Activated CD8-positive, alpha-beta memory T cell treated with anti-CD3 and anti-CD28 coated beads for 36 hours (primary cell): Measurements from ENCODE around the gene ARHGAP4. TPM values are rescaled to one million over a fixed set of nuclear protein-coding genes. Genes with fewer than 3 reads are reported as not detected.

Source experiments
- CTCF ChIA-PET: fragments of 350-600 bp; sonication (Branson Sonifier 250); formaldehyde crosslinking; loops from one replicate; lab custom pipeline; 2021; ENCODE audit warnings: antibody characterized with exemption; lab: Charles Lee
- POLR2A ChIA-PET: fragments of 350-600 bp; sonication (Branson Sonifier 250); formaldehyde crosslinking; loops from one replicate; lab custom pipeline; 2021; ENCODE audit warnings: antibody characterized with exemption; lab: Charles Lee
- total RNA-seq, 2 experiments: library from RNA; stranded (reverse); gene quantifications; one replicate each; pipeline ENCODE4 v1.2.3, GENCODE V29; 2021

The ARHGAP4 gene
- total RNA-seq, 2 experiments from 2014 or later: 112 to 113 TPM

DNA sequence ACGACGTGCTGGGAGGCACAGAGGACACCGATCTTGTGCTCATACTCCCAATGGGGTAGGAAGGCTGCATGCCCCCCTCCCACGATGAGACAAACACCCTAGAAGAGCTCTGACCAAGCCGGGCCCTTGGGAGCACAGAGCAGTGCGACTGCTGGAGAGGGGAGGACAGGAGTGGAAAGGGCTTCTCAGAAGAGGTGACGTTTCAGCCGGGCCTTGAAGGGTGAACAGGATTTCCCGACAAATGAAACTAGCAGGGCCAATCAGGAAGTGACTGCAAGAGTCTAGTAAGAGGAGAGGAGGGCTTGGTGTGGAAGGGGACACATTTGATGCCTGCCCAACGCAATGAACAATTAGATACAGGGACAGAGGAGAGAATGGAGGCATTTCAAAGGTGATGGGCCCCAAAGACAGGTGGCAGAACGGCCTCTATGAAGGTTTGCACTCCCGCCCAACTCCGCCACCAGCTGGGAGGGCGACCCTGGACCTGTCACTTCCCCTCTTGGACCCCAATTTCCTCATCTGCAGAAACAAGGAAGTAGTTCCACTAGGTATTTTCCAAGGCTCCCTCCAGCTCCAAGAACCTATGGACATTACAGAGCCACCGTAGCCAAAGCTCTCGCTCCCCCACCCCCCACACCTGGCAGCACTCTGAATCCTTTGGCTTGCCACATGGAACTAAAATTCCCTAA, 41.6 kb upstream of the ARHGAP4 start:
- CTCF ChIA-PET: interaction anchor here (0.6 to 2.9 kb wide), 4 partner anchors 15 to 63 kb away, joined by 3 to 14 read pairs (median 6); no protein-coding TSS in a partner anchor
- POLR2A ChIA-PET: interaction anchor here (0.6 to 1.4 kb wide), 6 partner anchors 8 to 89 kb away, joined by 3 to 5 read pairs (median 4); partner anchors contain the start of gene ARHGAP4

DNA sequence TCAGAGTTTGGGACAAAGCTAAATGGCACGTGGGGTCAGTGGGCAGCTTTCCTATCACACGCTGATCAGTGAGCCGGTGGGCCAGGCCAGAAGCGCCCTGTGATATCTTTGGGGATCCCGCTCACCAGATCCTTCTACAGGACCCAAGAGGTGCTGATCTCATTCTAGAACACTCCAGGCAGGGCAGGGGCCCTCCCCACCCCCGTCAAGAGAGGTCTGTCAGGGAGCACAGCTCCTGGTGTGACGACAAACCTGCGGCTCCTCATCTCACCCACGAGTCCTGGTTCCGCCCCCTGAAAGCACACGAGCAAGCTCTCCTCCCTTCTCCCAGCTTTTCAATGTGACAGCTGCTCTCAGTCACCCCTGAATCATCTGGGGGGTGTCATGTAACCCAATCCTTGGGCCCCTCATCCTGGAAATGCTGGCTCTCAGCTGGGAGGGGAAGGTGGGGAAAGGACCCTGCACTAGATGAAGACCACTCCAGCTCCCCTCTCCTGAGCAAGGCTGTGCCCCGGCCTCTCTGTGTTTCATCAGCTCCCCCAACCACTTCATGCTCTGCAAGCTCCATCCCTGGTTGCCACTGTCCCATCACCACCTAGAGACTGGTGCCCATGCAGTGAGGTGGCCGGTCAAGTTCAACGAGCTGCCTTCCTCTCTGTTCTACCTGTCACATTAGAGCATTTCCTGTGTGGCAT, 40.9 kb upstream of the ARHGAP4 start:
- ChIA-PET CTCF (interaction anchor here (0.6 to 2.9 kb wide), 5 partner anchors 15 to 64 kb away, joined by 3 to 14 read pairs (median 7); no protein-coding TSS in a partner anchor), POLR2A (interaction anchor here (0.7 to 1.3 kb wide), 4 partner anchors 14 to 46 kb away, joined by 4 to 5 read pairs (median 4); no protein-coding TSS in a partner anchor)

DNA sequence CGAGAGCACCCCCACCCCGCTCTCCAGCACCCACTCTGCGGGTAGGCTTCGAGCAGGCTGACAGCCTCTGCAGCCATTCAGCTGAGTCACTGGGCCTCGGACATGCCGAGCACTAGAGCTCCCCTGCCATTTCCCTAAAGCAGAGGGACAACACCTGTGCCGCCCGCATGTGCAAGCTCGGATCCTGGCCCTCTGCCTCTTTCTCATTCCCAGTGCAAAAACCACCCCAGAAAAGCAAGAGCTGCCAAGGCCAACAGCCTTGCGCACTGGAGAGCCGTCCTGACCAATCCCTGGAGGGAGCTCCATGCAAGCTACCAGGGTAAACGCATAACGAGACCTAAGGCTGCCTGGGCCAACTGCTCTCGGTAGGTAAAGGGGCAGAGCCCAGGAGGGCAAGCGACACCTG, 40.2 kb upstream of the ARHGAP4 start:
- CTCF ChIA-PET: interaction anchor here (1.0 to 2.9 kb wide), 4 partner anchors 14 to 47 kb away, joined by 4 to 14 read pairs (median 8); no protein-coding TSS in a partner anchor
- POLR2A ChIA-PET: interaction anchor here (0.7 to 1.3 kb wide), 3 partner anchors 22 to 41 kb away, joined by 3 to 5 read pairs (median 4); partner anchors contain the start of gene RENBP

DNA sequence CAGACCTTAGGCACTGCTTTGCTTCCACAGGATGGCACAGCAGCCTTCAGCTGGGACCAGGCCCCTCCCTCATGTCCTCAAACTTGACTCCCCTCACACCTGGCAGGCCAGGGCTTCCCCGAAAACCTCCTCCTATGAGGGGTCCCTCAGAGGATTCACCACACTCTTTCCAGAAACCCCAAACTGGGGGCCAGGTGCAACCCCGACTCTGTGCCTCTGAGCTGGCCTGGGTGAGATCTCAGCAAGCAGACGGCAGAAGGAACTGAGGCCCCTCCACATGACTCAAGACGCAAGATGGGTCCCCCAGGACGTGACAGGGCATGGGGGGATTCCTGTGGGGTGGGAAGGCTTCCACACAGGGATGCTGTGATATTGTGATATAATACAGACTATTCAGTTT, 39.3 kb upstream of the ARHGAP4 start:
- ChIA-PET CTCF (interaction anchor here (1.0 to 2.9 kb wide), 3 partner anchors 13 to 41 kb away, joined by 3 to 14 read pairs (median 10); no protein-coding TSS in a partner anchor), POLR2A (no interaction called here)

DNA sequence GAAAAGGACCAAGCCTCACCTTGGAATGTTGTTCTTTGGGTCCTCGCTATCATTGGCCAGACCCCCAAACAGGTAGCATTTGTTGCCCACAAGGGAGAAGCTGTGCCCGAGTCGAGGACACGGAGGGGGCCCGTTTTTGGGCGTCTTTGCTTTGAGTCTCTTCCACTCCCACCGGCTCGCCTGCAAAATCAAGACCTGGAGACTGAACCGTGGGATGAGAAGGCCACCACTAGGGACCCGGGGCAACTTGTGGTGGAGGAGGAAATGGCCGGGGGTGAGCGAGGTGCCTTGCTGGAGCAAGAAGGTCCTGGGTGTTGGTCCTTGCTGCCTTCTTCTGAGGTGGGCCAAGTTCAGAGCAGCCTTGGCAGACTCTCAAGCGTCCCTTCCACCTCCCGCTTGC, 38.0 kb upstream of the ARHGAP4 start:
- POLR2A ChIA-PET: no interaction called here
- CTCF ChIA-PET: no interaction called here

DNA sequence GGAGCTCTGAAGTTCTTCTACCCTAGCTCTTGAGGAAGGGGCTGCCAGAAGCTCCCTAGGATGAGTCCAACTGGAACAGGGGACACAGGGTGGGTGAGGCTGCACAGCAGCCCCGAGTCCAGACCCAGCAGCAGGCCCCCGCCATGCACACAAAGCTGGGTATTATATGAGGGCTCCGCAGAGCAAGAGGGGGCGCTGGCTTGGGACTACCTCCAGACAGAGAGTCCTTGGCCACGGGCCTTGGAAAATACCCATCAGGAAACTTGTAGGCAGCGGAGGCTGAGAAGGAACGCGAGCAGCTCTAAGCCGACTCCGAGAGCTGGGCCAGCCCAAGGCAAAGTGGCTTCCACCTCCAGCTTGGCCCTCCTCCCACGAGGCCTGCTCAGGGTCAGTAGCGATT, 37.5 kb upstream of the ARHGAP4 start:
- ChIA-PET POLR2A (no interaction called here), CTCF (interaction anchor here (2.0 kb wide), 1 partner anchor 16 kb away, joined by 5 read pairs; no protein-coding TSS in a partner anchor)

DNA sequence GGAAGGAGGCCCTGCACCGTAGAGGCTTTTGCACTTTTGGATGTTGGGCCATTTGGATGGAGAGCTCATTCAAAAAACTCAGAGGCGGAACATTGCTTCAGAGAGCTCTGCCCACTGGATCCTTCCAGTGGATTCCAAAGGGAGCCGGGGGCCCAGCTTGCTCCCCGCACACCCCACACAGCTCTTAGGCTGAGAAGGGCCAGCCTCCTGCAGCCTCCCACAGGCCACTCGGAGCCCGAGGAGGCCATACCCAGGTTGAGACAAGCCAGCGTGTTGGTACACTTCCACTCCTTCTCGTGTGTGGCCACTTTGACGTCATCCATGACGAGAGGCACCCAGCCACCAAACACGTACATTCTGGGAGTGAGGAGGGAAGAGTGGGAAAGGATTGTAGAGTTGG, 35.2 kb upstream of the ARHGAP4 start:
- ChIA-PET CTCF (interaction anchor here (0.6 kb wide), 1 partner anchor 47 kb away, joined by 3 read pairs; no protein-coding TSS in a partner anchor), POLR2A (interaction anchor here (1.2 kb wide), 1 partner anchor 9 kb away, joined by 3 read pairs; no protein-coding TSS in a partner anchor)

DNA sequence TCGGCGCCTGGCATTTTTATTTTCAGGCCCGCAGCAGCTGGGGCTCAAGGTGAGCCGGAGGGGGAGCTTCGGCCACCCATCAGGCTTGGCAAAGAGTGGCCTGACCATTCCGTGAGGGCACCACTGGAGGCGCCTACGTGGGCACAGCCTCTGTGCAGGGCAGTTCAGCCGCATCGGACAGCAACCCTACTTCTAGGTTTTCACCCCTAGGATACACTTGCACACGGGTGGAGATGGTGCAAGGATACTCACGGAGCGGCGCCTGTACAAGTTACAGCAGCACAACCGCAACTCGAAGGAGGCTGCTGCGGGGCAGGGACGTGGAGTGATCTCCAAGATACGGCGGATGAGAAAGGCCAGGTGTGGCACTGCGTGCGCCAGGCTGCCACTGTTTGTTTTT, 34.7 kb upstream of the ARHGAP4 start:
- ChIA-PET POLR2A (no interaction called here), CTCF (no interaction called here)

DNA sequence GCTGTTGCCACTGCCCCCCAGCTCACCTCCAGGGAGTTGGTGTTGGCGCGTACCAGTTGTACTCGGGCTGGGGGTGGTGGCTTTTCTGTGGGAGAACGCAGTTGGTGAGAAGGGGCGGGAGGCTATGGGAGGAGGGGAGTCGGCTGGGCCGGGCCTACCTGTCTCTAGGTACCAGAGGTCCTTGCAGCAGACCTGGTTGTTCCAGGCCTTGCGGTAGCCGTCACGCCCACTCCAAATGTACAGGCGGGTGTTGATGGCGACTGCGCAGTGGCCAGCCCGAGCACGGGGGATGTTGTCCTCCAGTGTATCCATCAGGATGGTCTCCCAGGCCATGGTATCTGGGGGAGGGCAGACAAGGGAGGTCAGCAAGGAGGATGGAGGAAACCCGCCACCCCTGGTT, 34.0 kb upstream of the ARHGAP4 start:
- CTCF ChIA-PET: no interaction called here
- POLR2A ChIA-PET: interaction anchor here (1.2 kb wide), 1 partner anchor 8 kb away, joined by 3 read pairs; no protein-coding TSS in a partner anchor

DNA sequence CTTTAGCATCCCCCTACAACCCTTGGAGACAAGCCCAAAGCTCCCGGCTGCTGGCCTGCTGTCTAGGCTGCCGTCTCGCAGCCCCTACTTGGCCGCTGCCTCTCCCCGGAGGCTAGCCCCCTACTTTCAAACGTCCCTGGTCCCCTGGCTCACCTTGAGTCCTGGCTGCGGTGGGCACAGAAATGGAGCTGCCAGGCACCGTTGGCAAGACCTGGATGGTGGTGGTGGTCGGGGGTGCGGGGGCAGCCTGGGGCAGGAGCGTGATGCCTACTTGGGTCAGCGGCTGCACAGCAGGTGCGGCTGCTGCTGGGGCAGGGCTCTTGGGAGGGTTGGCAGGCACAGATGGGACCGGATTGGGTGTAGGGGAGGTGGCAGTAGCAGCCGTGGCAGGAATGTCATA, 33.6 kb upstream of the ARHGAP4 start:
- CTCF ChIA-PET: no interaction called here
- POLR2A ChIA-PET: interaction anchor here (1.2 kb wide), 1 partner anchor 9 kb away, joined by 3 read pairs; no protein-coding TSS in a partner anchor

DNA sequence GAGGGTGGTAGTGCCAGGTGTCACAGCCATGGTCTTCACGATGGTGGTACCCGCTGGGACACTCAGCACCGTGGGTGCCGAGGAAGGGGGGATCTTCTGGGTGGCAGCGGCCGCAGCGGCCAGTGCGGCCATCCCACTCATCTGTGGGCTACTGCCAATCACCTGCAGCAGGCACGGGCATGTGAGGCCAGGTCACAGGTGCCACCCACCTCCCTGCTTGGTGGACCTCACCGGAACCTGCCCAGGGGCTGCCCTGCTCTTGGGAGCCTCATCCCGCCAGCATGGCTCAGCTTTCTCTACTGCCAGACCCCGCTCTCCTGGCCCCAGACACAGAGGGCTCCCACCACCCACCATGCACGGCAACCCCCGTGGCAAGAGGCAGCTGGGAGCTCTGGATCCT, 32.5 kb upstream of the ARHGAP4 start:
- POLR2A ChIA-PET: interaction anchor here (1.2 kb wide), 1 partner anchor 10 kb away, joined by 3 read pairs; no protein-coding TSS in a partner anchor

DNA sequence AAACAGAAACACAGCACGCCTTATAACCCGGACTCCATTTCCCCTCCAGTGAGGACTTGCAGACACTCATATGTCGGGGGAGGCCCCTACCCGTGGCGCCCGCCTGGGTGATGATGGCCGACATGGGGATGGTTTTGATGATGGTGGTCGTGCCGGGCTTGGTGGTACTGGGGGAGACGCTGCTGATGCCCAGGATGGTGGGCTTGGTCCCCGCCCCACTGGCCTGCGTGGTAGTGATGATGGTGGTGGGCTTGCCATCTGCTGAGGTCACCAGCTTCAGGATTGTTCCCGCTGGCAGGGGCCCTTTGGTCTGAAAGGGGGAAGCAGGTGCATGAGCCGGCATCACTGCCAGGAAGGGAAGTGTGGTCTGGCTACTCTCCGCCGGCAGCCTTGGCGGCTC, 31.2 kb upstream of the ARHGAP4 start:
- ChIA-PET POLR2A (no interaction called here), CTCF (no interaction called here)

More for the DNA sequence above, 32.5 kb upstream of the ARHGAP4 start:
- CTCF ChIA-PET: no interaction called here

DNA sequence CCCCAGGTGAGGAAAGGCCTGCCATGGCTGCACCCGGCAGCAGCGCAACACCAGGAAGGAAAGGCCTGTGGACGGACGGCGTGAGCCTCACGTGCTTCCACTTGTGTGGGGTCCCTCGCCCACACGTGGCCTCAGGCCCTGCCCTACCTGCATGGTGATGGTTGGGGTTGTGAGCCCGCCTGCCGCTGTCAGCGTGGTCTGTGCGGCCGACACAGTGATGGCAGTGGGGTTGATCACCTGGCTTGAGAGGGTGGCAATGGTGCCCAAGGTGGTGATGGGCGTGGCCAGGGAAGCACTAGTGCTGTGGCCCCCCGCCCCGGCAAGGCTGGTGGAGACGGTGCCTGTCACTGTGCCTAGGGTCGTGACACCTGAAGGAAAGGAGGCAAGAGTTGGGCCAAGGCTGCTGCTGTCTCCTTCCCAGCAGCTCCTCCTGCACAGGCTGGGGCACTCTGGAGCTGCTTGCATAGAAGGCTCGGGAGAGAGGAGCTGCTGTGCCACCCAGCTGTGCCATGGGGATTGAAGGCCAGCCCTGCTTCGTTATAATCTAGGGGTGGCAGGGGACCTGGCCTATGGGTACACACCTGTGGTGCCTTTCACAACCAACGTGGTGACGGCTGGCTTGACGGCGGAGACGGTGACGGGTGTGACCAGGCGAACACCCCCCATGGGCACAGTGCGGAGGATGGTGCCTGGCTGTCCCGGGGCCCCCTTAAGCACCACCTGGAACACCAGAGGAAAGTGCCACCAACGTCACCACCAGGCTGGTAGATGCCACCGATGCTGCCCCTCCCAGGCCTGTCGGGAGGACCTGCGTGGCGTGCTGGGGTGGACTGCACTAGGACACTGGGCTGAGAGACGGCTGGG, 30.2 kb upstream of the ARHGAP4 start:
- CTCF ChIA-PET: no interaction called here
- POLR2A ChIA-PET: no interaction called here

DNA sequence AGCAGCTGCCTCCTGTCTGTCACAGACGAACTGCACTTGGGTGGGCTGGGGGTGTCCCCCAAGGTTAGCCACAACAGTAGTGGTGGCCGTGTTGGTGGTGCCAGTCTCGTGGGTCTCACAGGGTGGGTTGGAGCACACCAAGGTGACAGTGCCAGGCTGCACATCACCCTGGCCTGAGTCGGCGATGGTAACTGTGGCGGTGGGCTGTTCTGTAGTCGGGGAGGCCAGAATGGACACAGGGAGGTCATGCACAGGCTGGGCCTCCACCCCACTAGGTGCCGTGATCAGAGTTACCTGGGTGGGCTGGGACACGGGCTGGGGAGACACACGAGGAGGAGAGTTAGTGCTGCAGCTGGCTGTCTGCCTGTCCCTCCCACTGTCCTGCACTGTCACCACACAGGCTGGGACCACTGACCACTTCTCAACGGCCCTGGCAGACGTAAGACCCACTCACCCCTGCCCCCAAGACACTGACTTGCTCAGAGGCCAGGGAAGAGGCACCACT, 29.2 kb upstream of the ARHGAP4 start:
- POLR2A ChIA-PET: no interaction called here
- CTCF ChIA-PET: no interaction called here

DNA sequence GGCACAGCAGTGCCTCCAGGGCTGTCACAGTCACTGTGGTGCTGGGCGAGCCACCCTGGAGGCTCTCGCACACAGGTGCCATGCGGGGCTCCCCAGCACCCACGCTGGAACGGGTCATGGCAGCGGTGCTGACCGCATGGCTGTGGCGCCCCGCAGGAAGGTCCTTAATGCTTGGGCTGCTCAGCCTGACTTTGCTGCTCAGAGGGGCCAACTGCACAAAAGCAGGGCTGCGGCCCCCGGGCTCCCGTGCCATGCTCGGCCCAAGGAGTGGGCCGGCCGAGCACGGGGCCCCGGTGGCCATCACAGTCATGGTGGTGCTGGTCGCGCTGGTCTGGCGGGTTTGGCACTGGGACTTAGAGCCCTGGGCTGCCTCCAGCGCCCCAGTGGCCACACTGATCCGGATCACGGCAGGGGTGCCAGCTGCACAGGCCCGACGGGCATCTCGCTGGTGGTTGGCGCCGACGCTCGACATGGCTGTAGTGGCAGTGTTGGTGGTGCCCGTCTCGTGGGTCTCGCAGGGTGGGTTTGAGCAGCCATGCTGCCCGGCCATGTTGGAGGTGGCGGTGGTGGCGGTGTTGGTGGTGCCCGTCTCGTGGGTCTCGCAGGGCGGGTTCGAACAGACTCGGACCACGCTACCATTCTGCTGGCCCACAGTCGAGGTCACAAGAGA, 28.6 kb upstream of the ARHGAP4 start:
- ChIA-PET POLR2A (no interaction called here), CTCF (no interaction called here)

DNA sequence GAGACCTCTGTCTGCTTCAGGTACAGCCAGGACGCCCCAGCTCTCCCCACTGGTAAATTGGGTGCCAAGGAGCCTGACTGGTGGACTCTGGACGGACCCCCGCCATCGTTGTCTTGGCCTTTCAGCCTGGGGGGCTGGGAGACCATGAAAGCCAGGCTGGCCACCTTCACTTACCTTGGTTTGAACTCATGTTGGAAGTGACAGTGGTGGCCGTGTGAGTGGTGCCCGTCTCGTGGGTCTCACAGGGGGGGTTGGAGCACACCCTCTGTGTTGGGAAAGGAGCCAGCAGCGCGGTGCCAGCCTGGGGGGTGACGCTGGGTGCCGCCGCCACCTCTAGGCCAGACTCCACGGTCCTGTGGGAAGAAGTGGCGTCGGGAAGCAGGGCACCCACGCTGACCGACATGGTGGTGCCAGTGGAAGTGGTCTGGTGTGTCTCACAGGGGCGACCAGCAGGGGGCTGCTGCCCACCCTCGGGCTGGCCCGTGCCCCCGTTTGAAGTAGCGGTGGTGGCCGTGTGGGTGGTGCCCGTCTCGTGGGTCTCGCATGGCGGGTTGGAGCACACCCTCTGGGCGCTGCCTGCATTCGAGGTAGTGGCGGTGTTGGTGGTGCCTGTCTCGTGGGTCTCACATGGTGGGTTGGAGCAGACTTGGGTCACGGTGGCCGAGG, 28.0 kb upstream of the ARHGAP4 start:
- ChIA-PET POLR2A (no interaction called here), CTCF (interaction anchor here (2.0 kb wide), 1 partner anchor 14 kb away, joined by 6 read pairs; no protein-coding TSS in a partner anchor)

DNA sequence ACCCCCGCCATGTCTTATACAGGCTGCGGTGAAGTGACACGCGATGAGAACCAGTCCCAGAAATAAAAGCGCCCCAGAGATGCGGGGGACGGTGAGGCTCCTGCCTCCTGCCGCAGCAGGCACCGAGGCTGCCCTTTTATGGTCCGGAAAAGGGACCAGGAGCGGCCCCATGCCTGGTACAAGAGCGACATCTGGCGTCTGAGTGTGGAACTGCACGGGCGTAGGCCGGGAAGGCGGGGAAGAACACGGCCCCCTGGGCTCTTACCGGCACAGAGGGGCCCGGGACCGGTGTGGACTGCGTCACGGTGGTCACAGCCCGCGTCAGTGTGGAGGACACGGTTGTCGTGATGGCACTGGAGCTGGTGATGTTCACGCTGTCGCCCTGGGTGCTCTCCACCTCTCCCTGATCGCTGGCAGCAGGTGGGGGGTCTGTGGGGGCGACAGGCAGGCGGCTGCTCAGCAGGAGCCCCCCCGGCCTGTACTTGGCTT, 27.3 kb upstream of the ARHGAP4 start:
- POLR2A ChIA-PET: no interaction called here
- CTCF ChIA-PET: interaction anchor here (1.0 to 2.0 kb wide), 3 partner anchors 13 to 189 kb away, joined by 4 to 10 read pairs (median 6); partner anchors contain the start of gene PLXNB3
